Skeletal muscle tissue (tissue), 4 donors: ENCODE measurements around the gene PDLIM3. TPM values are rescaled to one million over a fixed set of nuclear protein-coding genes. Genes with fewer than 3 reads are reported as not detected.
"Not testable (repeated sequence)": the region's sequence is repeated elsewhere in the genome, so short reads cannot be mapped to it uniquely, and the experiment has no call there.

ENCODE experiments used
- H3K27ac ChIP-seq: one replicate; pipeline ENCODE4 v1.7.0; 2013; ENCODE audit warnings: mild to moderate bottlenecking, low read depth, low read length, inconsistent platforms
- H3K27me3 ChIP-seq, 3 donors: one replicate each; pipeline ENCODE4 v1.7.0; 2013; ENCODE audit warnings: low read length in 3 of 3; ENCODE audit not compliant: control insufficient read depth in 3 of 3, insufficient read depth in 3 of 3
- H3K36me3 ChIP-seq, 3 donors: one replicate each; pipeline ENCODE4 v1.7.0; 2013; ENCODE audit warnings: low read length in 3 of 3; ENCODE audit not compliant: control insufficient read depth in 3 of 3, insufficient read depth in 3 of 3
- H3K4me1 ChIP-seq, 3 donors: one replicate each; pipeline ENCODE4 v1.7.0; 2013; ENCODE audit warnings: low read length in 3 of 3, mild to moderate bottlenecking in 3 of 3; ENCODE audit not compliant: control insufficient read depth in 3 of 3, insufficient read depth in 3 of 3
- H3K4me3 ChIP-seq, 3 donors: one replicate each; pipeline ENCODE4 v1.7.0; 2013; ENCODE audit warnings: low read length in 3 of 3
- H3K9ac ChIP-seq, 3 donors: one replicate each; pipeline ENCODE4 v1.7.0; 2013; ENCODE audit warnings: low read length in 3 of 3, mild to moderate bottlenecking in 3 of 3, moderate library complexity in 2 of 3, low read depth in 1 of 3
- H3K9me3 ChIP-seq, 3 donors: one replicate each; pipeline ENCODE4 v1.7.0; 2013; ENCODE audit warnings: low read length in 3 of 3; ENCODE audit not compliant: control insufficient read depth in 3 of 3
- total RNA-seq: library from RNA; depleted of rRNA; stranded (reverse); fragments of >200 nt; gene quantifications from one replicate; pipeline ENCODE4 v1.2.3, GENCODE V29; 2014
- donor health status: Osteomylitis.

PDLIM3 gene
- total RNA-seq, 1 donor from 2014 or later = 415 TPM

DNA sequence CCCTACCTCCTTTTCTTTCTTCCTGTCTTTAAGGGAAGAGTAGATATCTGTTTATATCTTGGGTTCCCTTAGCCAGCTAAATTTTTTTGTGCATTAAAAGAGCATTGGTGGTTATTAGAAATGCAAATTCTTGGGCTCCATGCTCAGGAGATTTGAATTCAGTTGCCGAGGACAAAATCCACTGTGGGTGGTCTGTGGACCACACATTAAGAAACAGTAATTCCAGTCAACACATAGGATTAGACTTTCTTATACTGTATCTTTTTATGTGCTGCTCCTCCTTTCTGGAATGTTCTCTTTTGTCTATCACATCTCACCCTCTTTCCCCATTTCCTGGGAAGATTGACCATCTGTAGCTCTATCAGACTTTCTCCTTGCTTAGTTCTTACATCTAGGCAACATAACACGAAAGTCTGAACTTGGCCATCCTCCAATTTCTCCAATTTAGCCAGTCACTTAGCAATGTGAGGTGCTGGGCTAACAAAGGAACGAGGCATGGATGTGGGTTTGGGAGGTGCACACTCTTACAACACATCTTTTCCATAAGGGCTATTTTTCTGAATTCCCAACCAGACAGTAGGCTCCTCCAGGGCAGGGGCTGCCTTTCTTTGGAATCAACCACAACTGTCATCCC lies 5.3 kb upstream of the PDLIM3 start:
- H3K4me3 ChIP-seq = no peak overlapping the region
- H3K9ac ChIP-seq = no peak overlapping the region
- no peaks in the 10 kb centered on the region for H3K9me3 ChIP-seq
- no peak overlapping the region for H3K27ac ChIP-seq
- peaks cover 12 to 25% (median 16%) of the 10 kb centered on the region in 3 donors for H3K4me1 ChIP-seq
- H3K27me3 ChIP-seq = no peaks in the 10 kb centered on the region
- no peaks in the 10 kb centered on the region for H3K36me3 ChIP-seq

GRCh38 chr4:185540040-185540439 lies 4.7 kb upstream of the PDLIM3 start:
- no peak overlapping the region for H3K9ac ChIP-seq
- no peak overlapping the region for H3K4me3 ChIP-seq
- no peak overlapping the region for H3K27ac ChIP-seq
- no peaks in the 10 kb centered on the region for H3K27me3 ChIP-seq
- peaks cover 0 to under 1% (median 0%) of the 10 kb centered on the region in 3 donors for H3K36me3 ChIP-seq
- no peaks in the 10 kb centered on the region for H3K9me3 ChIP-seq
- H3K4me1 ChIP-seq = peaks cover 12 to 25% (median 16%) of the 10 kb centered on the region in 3 donors

- H3K36me3 ChIP-seq = peaks cover 0 to 6% (median 0%) of the 10 kb centered on the region in 3 donors
- H3K9me3 ChIP-seq = no peaks in the 10 kb centered on the region
- H3K9ac ChIP-seq = no peak overlapping the region
- no peak overlapping the region for H3K27ac ChIP-seq
- no peak overlapping the region for H3K4me3 ChIP-seq
- H3K4me1 ChIP-seq = peaks cover 12 to 25% (median 16%) of the 10 kb centered on the region in 3 donors
- H3K27me3 ChIP-seq = no peaks in the 10 kb centered on the region
These were observed 3.5 kb upstream of the PDLIM3 start for GRCh38 chr4:185538806-185539205.

DNA sequence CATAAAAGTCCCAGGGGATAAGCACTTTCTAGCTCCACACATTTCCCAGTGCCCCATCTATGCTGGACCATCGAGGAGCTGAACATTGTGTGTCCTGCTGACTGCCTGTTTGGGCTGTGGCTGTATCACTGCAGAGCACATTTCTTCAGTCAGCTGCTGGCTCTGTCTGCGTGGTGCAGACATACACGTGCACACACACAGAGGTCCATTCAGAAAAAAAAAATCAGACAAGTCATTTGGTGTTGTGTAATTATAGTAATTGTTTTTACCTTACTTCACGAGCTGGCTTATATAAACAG lies 1.1 kb upstream of the PDLIM3 start:
- peak overlapping the region; percentile 78 for H3K27ac ChIP-seq
- H3K27me3 ChIP-seq = no peaks in the 10 kb centered on the region
- H3K36me3 ChIP-seq = peaks cover 0 to 9% (median 6%) of the 10 kb centered on the region in 3 donors
- H3K4me3 ChIP-seq = peak overlapping the region; percentile 49 to 74 (median 71)
- H3K9ac ChIP-seq = peak overlapping the region; percentile 66 to 78 (median 77)
- H3K4me1 ChIP-seq = peaks cover 11 to 15% (median 13%) of the 10 kb centered on the region in 3 donors
- H3K9me3 ChIP-seq = no peaks in the 10 kb centered on the region

GRCh38 chr4:185535612-185536410 lies 504 bp upstream of the PDLIM3 start:
- Histone ChIP-seq H3K27ac (peak overlapping the region; percentile 78), H3K27me3 (no peaks in the 10 kb centered on the region), H3K4me1 (peaks cover 12 to 16% (median 15%) of the 10 kb centered on the region in 3 donors), H3K4me3 (peak overlapping the region; percentile 49 to 74 (median 71)), H3K9ac (peak overlapping the region; percentile 66 to 78 (median 77)), H3K36me3 (peaks cover 0 to 10% (median 6%) of the 10 kb centered on the region in 3 donors), H3K9me3 (no peaks in the 10 kb centered on the region)

DNA sequence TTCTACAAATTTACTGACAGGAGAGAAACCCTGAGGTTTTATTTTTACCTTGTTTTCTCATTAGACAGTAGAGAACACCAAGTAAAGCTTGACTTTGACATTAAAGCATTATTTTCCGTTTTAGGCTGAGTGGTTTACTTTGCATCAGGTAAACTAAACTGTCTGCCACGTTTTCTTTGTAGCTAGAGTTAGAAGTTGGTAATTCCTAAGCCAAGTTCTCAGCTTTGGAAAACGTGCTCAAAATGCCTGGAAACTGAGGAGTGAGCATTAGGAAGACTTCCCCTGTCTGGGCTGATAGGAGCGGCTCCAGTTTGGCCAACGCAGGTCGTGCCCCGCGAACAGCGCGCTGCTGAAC lies 819 bp downstream of the PDLIM3 start:
- H3K27me3 ChIP-seq = no peaks in the 10 kb centered on the region
- H3K36me3 ChIP-seq = peaks cover 5 to 21% (median 6%) of the 10 kb centered on the region in 3 donors
- peak overlapping the region; percentile 75 to 97 (median 88) for H3K4me3 ChIP-seq
- H3K27ac ChIP-seq = peak overlapping the region; percentile 99
- no peaks in the 10 kb centered on the region for H3K9me3 ChIP-seq
- H3K9ac ChIP-seq = peak overlapping the region; percentile 98 to 99 (median 99)
- peaks cover 23 to 29% (median 27%) of the 10 kb centered on the region in 3 donors for H3K4me1 ChIP-seq

- H3K9me3 ChIP-seq = no peaks in the 10 kb centered on the region
- peaks cover 6 to 27% (median 8%) of the 10 kb centered on the region in 3 donors for H3K36me3 ChIP-seq
- peak overlapping the region; percentile 98 to 99 (median 99) for H3K9ac ChIP-seq
- H3K4me1 ChIP-seq = peaks cover 36 to 41% (median 38%) of the 10 kb centered on the region in 3 donors
- H3K27ac ChIP-seq = peak overlapping the region; percentile 99
- H3K27me3 ChIP-seq = no peaks in the 10 kb centered on the region
- H3K4me3 ChIP-seq = peak overlapping the region; percentile 75 to 97 (median 88)
These were observed 2.4 kb downstream of the PDLIM3 start for GRCh38 chr4:185532795-185533324.

DNA sequence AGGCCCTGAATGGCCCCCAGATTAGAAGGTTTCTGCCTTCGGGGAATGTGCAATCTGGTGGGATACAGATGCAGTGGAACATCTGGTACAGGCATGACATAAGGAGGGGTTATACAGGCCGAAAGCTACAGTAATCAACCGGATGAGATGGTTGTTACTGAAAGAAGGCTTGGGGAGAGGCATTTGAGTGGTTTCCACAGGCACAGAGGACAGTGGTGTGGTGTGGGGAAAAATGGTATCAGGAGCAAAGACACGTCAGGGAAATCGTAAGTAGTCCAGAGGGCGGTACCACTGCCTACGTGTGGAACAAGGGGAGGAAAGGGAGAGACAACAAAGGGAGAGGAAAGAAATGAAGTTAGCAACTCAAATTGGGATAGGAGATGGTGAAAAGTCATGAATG lies 3.0 kb downstream of the PDLIM3 start:
- Histone ChIP-seq H3K9ac (peak overlapping the region; percentile 98 to 99 (median 99)), H3K4me1 (peaks cover 36 to 41% (median 40%) of the 10 kb centered on the region in 3 donors), H3K27me3 (no peaks in the 10 kb centered on the region), H3K4me3 (peak overlapping the region; percentile 75 to 97 (median 88)), H3K9me3 (no peaks in the 10 kb centered on the region), H3K27ac (peak overlapping the region; percentile 99), H3K36me3 (peaks cover 6 to 27% (median 8%) of the 10 kb centered on the region in 3 donors)

DNA sequence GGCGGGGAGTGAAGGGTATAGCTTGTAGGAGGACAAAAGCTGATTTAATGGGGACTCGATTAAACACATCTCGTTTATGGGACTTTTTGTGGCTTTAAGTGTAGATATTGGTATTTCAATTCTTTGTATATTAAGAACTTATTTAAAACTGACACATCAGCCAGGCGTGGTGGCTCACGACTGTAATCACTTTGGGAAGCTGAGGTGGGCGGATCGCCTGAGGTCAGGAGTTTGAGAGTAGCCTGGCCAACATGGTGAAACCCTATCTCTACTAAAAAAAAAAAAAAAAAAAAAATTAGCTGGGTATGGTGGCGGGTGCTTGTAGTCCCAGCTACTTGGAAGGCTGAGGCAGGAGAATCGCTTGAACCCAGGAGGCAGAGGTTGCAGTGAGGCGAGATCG lies 3.7 kb downstream of the PDLIM3 start:
- not testable (repeated sequence) for H3K9me3 ChIP-seq, H3K27me3 ChIP-seq
- Histone ChIP-seq H3K4me1 (peaks cover 38 to 41% (median 40%) of the 10 kb centered on the region in 3 donors), H3K4me3 (peak overlapping the region; percentile 75 to 97 (median 88)), H3K27ac (peak overlapping the region; percentile 99), H3K36me3 (peaks cover 6 to 27% (median 9%) of the 10 kb centered on the region in 3 donors), H3K9ac (peak overlapping the region; percentile 98 to 99 (median 99))
